ENCODE results near the gene VTCN1.
"Not testable (repeated sequence)": the region's sequence is repeated elsewhere in the genome, so short reads cannot be mapped to it uniquely, and the experiment has no call there.

Gene VTCN1

GRCh38 chr1:117166076-117166475 lies 44.7 kb downstream of the VTCN1 start:
- TF ChIP-seq ZFX (IDR thresholded peaks at IDR 0.05; ENCODE audit: borderline replicate concordance) (no peak), CTCF (IDR thresholded peaks at IDR 0.05) (no peak)
- no peak overlapping the region for H3K27ac ChIP-seq

- TF ChIP-seq CTCF (IDR thresholded peaks at IDR 0.05) (no peak), ZFX (IDR thresholded peaks at IDR 0.05; ENCODE audit: borderline replicate concordance) (no peak)
- H3K27ac ChIP-seq: no peak overlapping the region
Observed at GRCh38 chr1:117164209-117164608, 46.5 kb downstream of the VTCN1 start.

- H3K27ac ChIP-seq: no peak overlapping the region; the same call in 1 of the 2 replicates
- TF ChIP-seq ZFX (IDR thresholded peaks at IDR 0.05; ENCODE audit: borderline replicate concordance): no peak
- no peak for TF ChIP-seq CTCF (IDR thresholded peaks at IDR 0.05)
Observed at GRCh38 chr1:117162816-117163215, 47.9 kb downstream of the VTCN1 start.

- H3K27ac ChIP-seq: peak overlapping the region; percentile 53
- TF ChIP-seq ZFX (IDR thresholded peaks at IDR 0.05; ENCODE audit: borderline replicate concordance): no peak
- no peak for TF ChIP-seq CTCF (IDR thresholded peaks at IDR 0.05)
Observed at GRCh38 chr1:117161887-117162286, 48.8 kb downstream of the VTCN1 start.

- not testable (repeated sequence) for H3K27ac ChIP-seq
Observed at GRCh38 chr1:117151305-117151704, 59.4 kb downstream of the VTCN1 start.

- TF ChIP-seq CTCF (IDR thresholded peaks at IDR 0.05) (no peak), ZFX (IDR thresholded peaks at IDR 0.05; ENCODE audit: borderline replicate concordance) (no peak)
- no peak overlapping the region for H3K27ac ChIP-seq
Observed at GRCh38 chr1:117150316-117150715, 60.4 kb downstream of the VTCN1 start.

GRCh38 chr1:117147856-117148588 lies 62.7 kb downstream of the VTCN1 start:
- H3K27ac ChIP-seq: peak overlapping the region; percentile 71
- TF ChIP-seq CTCF (IDR thresholded peaks at IDR 0.05) (no peak), ZFX (IDR thresholded peaks at IDR 0.05; ENCODE audit: borderline replicate concordance) (no peak)

Measured in 22Rv1 (cell line).